Lower lobe of right lung (tissue), 2 donors: Measurements from ENCODE around the gene CSGALNACT2. TPM values are rescaled to one million over a fixed set of nuclear protein-coding genes. Genes with fewer than 3 reads are reported as not detected.

ENCODE experiments used
- ATAC-seq, 2 donors: fragments of 200-7000 bp; cut with Tn5 transposase; one replicate each; pipeline ENCODE4 v1.9.1; 2020 to 2022; ENCODE audit warnings: mild to moderate bottlenecking in 2 of 2, moderate library complexity in 2 of 2
- DNase-seq: peaks from one replicate; pipeline ENCODE4 v3.0.0-alpha.2; 2020
- H3K27ac ChIP-seq: fragments of 200-600 bp; one replicate; pipeline ENCODE4 v1.8.0; 2022
- H3K27me3 ChIP-seq: fragments of 200-600 bp; one replicate; pipeline ENCODE4 v1.8.0; 2022; ENCODE audit warnings: low read depth
- H3K36me3 ChIP-seq: fragments of 200-600 bp; one replicate; pipeline ENCODE4 v1.8.0; 2022; ENCODE audit warnings: mild to moderate bottlenecking
- H3K4me1 ChIP-seq: fragments of 200-600 bp; one replicate; pipeline ENCODE4 v1.8.0; 2022
- H3K4me3 ChIP-seq: fragments of 200-600 bp; one replicate; pipeline ENCODE4 v1.8.0; 2022; ENCODE audit warnings: mild to moderate bottlenecking
- H3K9me3 ChIP-seq: fragments of 200-600 bp; one replicate; pipeline ENCODE4 v1.8.0; 2022
- intact Hi-C: fragments of 100-400 bp; cut with DNase I; formaldehyde crosslinking; loops from one replicate; pipeline ENCODE4 v1.11.0; 2022
- long read RNA-seq: library from polyadenylated mRNA; unstranded; transcript quantifications from one replicate; pipeline ENCODE4 v2.0.0, GENCODE V29; 2021
- total RNA-seq: library from RNA; stranded (reverse); fragmentation: NEBNext Ultra II Directional; extraction: Animal tissue kit (Norgen Biotek cat#: 25700); gene quantifications from one replicate; pipeline ENCODE4 v1.2.1, GENCODE V29; 2021
- TF ChIP-seq, protein P1 (sequence below): fragments of 200-600 bp; IDR thresholded peaks from one replicate; pipeline ENCODE4 v1.8.0; 2022; ENCODE audit warnings: antibody characterized with exemption, mild to moderate bottlenecking
- donor health status: DM: no; HTN: yes; CAD: no; lungs with severe emphysema.

Gene CSGALNACT2, protein sequence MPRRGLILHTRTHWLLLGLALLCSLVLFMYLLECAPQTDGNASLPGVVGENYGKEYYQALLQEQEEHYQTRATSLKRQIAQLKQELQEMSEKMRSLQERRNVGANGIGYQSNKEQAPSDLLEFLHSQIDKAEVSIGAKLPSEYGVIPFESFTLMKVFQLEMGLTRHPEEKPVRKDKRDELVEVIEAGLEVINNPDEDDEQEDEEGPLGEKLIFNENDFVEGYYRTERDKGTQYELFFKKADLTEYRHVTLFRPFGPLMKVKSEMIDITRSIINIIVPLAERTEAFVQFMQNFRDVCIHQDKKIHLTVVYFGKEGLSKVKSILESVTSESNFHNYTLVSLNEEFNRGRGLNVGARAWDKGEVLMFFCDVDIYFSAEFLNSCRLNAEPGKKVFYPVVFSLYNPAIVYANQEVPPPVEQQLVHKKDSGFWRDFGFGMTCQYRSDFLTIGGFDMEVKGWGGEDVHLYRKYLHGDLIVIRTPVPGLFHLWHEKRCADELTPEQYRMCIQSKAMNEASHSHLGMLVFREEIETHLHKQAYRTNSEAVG
- total RNA-seq: 36.4 TPM
- long read RNA-seq, transcript CSGALNACT2-201 (8 exons, 3,730 nt): major isoform, 23 of 45 reads
- long read RNA-seq, partial matches to known transcripts: 9 of 45 reads
- long read RNA-seq, other reads (novel, unspliced or antisense): 13 of 45 reads

DNA sequence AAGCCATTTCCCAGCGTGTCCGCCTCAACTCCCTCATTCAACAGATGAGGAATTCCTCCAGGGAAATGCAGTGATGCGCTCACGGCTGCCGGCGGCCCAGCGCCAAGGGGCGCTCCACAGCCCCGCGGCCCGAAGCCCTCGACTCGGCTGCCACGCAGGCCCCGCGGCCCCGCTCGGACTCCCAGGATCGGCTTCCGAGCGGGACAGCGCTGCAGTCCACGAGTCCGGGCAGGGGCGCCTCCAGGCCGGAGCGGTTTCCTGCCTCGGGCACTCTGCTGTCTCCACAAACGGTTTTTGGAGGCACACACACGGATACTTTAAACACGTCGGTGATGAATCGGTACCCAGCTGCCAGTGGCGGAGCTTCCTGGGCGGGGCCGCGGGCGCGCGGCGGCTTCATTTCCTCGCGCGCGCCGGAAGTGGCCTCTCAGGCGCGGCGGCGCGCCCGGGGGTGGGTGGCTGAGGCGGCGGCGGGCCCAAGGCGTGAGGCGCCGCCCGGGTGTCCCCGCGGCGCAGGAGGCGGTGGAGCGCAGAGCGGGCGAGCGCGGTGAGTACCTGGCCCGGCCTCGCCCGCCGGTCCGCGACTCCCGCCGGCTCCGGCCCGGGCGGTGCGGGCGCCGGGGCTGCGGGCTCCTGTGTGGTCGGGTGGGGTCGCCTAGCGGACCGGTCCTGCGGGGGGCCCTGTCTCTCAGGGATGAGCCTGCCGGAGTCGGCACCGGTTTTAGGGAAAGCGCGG is at the start of gene CSGALNACT2:
Gene CSGALNACT2, plus strand, starts transcription at position 425 of the 736 bp plus-strand sequence. CDS start 16,705 bp downstream, outside the sequence.
- ATAC-seq (peak; percentile 96 to 97), DNase-seq (peak; percentile 92)
- no peaks in the 10 kb centered on the region for H3K36me3 ChIP-seq
- intact Hi-C loops: no loop called here
- no peaks in the 10 kb centered on the region for H3K9me3 ChIP-seq
- H3K27me3 ChIP-seq: no peaks in the 10 kb centered on the region
- H3K27ac ChIP-seq: peak within 1 kb of the TSS; percentile 96
- H3K4me1 ChIP-seq: peaks cover 41% of the 10 kb centered on the region
- TF ChIP-seq, protein P1, sequence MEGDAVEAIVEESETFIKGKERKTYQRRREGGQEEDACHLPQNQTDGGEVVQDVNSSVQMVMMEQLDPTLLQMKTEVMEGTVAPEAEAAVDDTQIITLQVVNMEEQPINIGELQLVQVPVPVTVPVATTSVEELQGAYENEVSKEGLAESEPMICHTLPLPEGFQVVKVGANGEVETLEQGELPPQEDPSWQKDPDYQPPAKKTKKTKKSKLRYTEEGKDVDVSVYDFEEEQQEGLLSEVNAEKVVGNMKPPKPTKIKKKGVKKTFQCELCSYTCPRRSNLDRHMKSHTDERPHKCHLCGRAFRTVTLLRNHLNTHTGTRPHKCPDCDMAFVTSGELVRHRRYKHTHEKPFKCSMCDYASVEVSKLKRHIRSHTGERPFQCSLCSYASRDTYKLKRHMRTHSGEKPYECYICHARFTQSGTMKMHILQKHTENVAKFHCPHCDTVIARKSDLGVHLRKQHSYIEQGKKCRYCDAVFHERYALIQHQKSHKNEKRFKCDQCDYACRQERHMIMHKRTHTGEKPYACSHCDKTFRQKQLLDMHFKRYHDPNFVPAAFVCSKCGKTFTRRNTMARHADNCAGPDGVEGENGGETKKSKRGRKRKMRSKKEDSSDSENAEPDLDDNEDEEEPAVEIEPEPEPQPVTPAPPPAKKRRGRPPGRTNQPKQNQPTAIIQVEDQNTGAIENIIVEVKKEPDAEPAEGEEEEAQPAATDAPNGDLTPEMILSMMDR: no peak
- peak within 1 kb of the TSS; percentile 95 for H3K4me3 ChIP-seq

DNA sequence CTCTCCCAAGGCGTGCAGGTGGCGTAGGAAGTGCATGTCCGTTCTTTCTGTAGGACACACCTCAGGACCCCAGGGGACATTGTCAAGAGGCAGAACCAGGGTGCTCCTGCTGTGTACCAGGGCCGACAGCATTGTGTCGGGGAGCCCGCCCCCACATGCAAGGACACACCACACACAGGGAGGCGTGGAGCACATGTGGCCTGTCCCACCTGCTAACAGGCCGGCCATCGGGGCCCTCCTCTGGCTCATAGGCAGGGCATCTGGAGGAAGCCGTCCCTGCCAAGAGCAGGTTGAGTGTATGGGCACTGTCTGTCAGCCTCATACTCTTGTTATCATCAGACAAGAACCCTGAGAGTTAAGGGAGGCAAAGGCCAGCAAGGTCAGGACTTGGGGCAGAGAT is 48.7 kb upstream of the CSGALNACT2 start:
- Histone ChIP-seq H3K27ac (no peak overlapping the region), H3K4me3 (no peak overlapping the region), H3K27me3 (no peaks in the 10 kb centered on the region), H3K9me3 (no peaks in the 10 kb centered on the region), H3K4me1 (no peaks in the 10 kb centered on the region), H3K36me3 (no peaks in the 10 kb centered on the region)
- intact Hi-C loops: no loop called here
- DNase-seq (no peak), ATAC-seq (no peak)
- TF ChIP-seq, protein P1: no peak

DNA sequence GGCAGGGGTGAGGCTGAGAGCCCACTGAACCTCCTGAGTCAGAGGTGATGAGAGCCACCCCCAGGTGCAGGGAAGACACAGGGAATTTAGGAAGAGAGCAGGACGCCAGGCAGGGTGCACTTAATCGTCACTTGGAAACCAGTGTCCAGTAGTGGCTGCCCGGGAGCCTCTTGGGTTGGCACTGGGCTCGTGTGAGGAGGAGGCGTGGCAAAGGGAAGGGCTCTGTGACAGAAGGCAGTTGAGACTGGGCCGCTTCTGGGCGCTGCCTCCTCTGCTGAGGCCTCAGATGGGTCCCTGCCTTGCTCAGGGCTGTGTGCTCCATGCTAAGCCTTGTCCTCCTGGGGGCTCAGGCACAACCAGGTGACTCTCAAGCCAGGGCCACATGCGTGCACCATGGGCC is 48.1 kb upstream of the CSGALNACT2 start:
- Histone ChIP-seq H3K4me3 (no peak overlapping the region), H3K36me3 (no peaks in the 10 kb centered on the region), H3K27me3 (peaks cover 5% of the 10 kb centered on the region), H3K4me1 (no peaks in the 10 kb centered on the region), H3K9me3 (no peaks in the 10 kb centered on the region), H3K27ac (no peak overlapping the region)
- intact Hi-C loops: no loop called here
- ATAC-seq: no peak
- no peak for DNase-seq
- TF ChIP-seq, protein P1: no peak

DNA sequence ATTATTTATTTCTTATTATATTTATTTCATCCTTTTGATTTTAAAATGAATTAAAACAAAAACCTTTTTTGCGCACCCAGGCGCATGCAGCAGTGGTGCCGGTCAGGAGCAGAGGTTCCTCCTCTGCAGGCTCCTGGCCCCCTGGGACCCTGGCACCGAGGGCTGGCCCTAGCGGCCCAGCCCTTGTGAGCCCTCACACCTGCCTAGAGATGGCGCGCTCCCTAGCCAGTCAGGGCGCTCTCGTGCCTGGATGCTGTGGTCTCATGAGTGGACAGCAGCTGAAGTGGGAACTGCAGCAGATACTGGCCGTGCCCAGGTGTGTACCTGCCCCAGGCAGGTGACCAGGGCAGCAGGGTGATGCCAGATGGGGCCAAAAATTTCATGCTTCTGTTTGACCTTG is 47.6 kb upstream of the CSGALNACT2 start:
- H3K4me1 ChIP-seq: no peaks in the 10 kb centered on the region
- H3K36me3 ChIP-seq: no peaks in the 10 kb centered on the region
- DNase-seq (no peak), ATAC-seq (no peak)
- intact Hi-C loops: no loop called here
- no peak overlapping the region for H3K27ac ChIP-seq
- H3K4me3 ChIP-seq: no peak overlapping the region
- no peaks in the 10 kb centered on the region for H3K9me3 ChIP-seq
- TF ChIP-seq, protein P1: no peak
- peaks cover 6% of the 10 kb centered on the region for H3K27me3 ChIP-seq

DNA sequence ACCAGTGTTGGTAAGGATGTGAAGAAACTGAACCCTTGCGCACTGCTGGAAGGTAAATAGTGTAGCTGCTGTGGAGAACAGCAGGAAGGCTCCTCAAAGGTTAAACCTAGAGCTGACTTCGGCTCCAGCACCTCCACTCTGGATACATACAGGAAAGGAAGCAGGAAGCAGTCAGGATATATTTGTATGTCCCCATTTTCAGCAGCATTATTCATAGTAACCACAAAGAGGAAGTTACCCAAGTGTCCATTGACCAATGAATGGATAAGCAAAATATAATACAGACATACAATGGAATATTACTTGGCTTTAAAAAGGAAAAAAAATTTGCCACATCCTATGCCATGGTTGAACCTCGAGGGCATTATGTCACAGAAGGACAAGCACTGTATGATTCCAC is 46.4 kb upstream of the CSGALNACT2 start:
- TF ChIP-seq, protein P1: no peak
- ATAC-seq (peak in 1 of 2 donors; percentile 37), DNase-seq (no peak)
- no peaks in the 10 kb centered on the region for H3K36me3 ChIP-seq
- no peak overlapping the region for H3K27ac ChIP-seq
- no peaks in the 10 kb centered on the region for H3K4me1 ChIP-seq
- intact Hi-C loops: no loop called here
- no peaks in the 10 kb centered on the region for H3K9me3 ChIP-seq
- peaks cover 6% of the 10 kb centered on the region for H3K27me3 ChIP-seq
- H3K4me3 ChIP-seq: no peak overlapping the region
